Activated CD8-positive, alpha-beta memory T cell treated with anti-CD3 and anti-CD28 coated beads, Interleukin-2, amount 50 U/mL, for 4 hours (primary cell): Measurements from ENCODE around the gene MMP3.
"Not testable (repeated sequence)": the region's sequence is repeated elsewhere in the genome, so short reads cannot be mapped to it uniquely, and the experiment has no call there.

Experiments used
- DNase-seq: peaks from one replicate; pipeline ENCODE4 v3.0.0-alpha.2; 2020

Gene MMP3

DNA sequence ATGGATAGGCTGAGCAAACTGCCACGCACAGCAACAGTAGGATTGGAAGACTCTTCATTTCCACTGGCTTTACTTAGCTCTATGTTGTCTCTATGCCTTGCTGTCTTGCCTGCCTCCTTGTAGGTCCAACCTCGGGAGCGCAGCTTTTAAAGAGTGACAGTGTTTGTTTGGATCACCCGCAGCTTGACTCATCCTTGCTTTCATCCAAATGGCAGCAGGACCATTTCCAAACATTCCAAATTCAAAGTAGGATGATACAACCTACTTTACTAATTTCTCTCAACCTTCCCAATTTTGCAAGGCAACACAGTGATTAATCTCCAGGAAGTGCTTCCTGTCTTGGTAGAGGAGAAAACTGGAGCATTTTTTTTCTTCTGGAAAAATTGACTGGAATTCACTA lies at the start of gene MMP3:
Gene MMP3, minus strand, starts transcription at position 121 of the 400 bp plus-strand sequence. Its CDS starts 63 bp downstream, at position 58.
- DNase-seq = no peak

DNA sequence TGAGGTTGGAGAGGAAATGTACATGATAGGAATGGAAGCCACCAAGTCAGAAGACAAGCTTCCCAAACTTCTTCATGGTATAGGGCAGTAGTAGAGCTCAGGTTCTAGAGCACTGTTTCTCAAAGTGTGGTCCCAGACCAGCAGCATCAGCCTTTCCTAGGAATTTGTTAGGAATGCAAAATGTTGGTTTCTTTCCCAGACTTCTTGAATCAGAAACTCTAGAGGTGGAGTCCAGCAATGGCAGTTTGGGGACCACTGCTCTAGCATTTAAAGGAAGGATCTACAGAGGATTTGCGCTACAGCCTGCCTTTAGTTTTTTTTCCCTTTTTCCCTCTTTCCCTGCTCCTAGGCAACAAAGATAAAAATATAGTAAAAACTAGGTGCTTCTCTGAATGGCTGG lies 48.3 kb upstream of the MMP3 start:
- no peak for DNase-seq

DNA sequence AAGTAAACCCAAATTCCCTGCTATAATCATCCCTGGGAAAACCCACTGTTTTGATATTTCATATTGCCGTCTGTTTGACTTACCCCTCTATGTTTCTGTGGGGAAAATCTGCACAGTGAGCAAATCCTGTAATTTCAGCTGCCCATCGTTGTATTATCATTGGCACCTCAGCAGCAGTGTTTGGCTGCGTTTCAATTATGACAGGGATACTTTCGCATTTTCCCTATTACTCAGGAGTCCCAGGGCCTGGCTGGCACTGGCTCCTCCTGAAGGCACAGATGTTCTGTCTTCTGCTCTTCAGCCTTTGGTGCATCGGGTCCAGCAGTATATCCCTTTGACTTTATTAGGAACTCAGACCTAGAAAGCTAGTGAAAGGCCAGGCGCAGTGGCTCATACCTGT lies 43.6 kb upstream of the MMP3 start:
- no peak for DNase-seq

DNA sequence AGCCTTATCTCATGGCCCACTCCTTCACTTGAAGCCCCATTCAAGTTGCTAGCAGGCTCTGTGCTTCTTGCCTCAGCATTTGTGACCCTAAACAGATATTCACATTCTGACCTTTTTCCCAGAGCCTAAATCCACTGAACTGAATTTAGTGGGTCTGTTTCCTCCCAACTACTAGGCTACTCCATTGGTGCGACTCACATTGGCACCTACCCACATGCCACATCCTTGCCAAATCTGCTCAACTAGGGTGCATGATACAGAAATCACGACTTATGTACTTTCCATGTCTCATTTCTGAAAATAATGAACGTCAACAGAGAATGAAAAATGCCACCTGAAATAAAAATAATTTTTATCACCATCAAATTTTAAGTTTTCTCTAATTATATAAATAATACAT lies 39.7 kb upstream of the MMP3 start:
- no peak for DNase-seq

DNA sequence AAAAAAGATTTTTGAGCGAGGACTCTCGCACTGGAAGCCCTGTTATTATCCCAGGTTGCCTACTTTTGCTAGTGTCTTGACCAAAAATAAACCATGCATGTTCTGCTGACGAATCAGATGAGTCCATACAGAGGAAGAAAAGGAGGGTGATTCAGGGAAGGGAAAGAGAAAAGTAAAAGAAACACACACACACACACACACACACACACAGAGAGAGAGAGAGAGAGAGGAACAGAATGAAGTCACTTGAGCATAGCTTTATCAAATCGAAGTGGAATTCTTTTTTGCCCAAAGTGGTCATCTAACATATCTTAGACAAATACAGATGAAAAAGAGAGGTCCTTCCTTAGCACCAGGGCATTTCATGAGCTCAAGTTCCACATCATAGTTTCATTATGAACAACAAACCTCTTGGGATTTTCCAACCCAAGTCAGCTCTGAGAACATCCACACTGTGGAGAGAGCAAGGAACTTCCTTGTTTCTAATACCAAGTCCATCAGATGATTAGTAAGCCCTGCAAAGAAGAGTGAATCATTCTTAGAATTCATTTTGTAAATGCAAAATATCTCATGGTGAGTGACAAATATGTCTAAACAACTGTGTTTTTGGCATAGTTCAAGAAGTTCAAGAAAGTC lies 39.1 kb upstream of the MMP3 start:
- DNase-seq = no peak

DNA sequence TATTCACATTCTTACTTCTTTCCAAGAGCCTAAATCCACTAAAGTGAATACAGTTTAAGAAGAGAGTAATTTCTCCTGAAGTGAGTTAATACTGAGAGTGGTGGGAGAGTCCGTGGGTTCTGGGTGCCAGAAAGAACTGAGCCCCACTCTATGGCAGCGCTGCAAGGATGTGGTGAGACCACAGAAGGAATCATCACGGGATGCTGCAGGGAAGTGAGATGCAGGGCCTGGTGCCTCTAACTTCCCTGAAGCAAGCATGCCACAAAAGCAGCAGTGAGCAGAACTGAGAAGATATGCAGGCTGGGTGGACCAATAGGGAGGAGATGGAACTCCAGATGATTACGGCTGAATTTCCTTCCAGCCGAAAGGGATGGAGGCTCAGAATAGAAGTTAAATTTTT lies 36.4 kb upstream of the MMP3 start:
- no peak for DNase-seq

DNA sequence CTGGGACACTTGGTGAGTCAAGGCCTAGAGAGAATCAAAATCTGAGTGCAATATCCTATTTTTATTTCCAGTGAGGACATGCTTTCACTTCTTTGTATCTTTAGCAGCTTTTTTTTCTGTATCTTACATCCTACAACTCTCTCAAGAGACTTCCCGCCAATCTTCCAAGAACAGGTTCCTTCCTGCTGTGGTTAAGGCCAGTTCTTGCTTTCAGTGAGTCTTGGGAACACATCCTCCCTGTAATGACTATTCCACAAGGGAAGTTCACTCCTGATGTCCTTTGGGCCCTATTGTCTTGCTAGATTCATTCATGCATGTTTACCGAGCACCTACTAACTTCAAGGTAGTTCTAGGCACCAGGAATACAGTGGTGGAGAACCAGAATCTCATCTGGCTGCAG lies 35.2 kb upstream of the MMP3 start:
- no peak for DNase-seq

DNA sequence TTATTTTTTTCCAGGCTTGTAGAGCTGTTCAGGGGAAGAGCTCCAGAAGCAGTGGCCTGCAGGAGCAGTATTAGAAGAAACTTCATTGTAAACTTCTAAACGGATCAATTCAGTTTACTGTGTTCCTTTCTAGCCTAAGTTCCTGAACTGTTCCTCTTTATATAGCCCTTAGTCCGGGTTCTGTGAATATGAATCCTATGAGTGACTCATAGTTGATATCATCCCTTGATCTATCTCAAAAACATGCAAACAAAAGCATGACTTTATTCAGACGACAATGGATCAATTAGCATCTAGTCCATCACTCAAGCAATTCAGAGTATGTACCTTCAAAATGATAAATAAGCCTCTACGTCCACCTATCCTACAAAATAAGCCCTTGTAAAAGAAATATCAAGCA lies 31.4 kb upstream of the MMP3 start, which contains the start of gene MMP12:
Gene MMP12, minus strand, starts transcription at position 131 of the 400 bp plus-strand sequence. Its CDS starts 45 bp downstream, at position 86.
- no peak for DNase-seq

DNA sequence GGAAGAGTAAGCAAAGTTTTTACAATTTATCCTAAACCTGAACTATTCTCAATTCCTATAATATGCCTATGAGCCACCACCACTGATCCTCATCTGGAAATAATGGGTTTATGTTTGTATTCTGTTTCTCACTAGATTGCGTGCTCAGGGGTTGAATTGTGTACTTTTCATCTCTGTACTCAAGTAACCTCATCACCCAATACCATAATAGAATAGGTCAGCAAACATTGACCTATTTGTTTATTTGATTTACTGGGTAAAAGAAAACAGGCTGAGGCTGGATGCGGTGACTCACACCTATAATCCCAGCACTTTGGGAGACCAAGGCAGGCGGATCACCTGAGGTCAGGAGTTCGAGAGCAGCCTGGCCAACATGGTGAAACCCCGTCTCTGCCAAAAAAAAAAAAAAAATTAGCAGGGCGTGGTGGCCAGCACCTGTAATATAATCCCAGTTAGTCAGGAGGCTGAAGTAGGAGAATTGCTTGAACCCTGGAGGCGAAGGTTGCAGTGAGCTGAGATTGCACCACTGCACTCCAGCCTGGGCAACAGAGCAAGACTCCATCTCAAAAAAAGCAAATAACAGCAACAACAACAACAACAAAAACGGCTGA lies 26.1 kb upstream of the MMP3 start:
- DNase-seq = not testable (repeated sequence)

DNA sequence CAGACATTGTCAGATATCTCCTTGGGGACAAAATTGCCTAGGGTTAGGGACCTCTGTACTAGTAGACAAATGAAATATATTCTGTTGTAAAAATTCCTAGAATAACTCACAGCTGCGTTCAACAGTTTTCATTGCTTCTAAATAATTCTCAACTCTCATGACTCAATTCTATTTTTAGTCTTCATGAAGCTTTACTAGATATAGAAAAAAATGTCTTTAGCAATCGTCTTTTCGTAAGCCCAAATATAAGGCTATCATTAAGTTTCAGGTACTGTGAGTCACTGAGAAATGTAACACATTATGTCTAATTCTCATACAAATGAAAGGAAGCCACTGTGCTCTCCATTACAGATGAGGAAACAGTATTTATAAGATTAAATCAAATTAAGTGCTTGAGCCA lies 24.9 kb upstream of the MMP3 start:
- DNase-seq = no peak

DNA sequence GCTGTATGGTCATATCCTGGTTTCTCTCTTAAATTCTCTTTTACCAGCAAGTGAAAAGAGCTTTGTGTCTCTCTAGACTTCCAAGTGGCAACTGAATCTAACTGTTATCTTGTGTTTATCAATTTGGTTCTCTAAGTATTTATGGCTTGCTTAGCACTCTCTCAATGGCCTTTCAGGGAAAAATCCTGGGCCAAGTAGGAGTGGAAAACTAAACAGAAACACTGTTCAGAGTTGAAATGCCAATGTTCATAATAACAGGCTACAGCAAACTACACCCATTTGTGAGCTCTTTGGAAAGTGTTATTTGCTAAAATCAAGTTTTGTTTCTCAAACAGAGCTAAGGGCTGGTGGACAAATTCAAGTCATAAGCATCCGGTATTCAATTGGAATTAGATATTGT lies 21.3 kb upstream of the MMP3 start:
- DNase-seq = no peak

DNA sequence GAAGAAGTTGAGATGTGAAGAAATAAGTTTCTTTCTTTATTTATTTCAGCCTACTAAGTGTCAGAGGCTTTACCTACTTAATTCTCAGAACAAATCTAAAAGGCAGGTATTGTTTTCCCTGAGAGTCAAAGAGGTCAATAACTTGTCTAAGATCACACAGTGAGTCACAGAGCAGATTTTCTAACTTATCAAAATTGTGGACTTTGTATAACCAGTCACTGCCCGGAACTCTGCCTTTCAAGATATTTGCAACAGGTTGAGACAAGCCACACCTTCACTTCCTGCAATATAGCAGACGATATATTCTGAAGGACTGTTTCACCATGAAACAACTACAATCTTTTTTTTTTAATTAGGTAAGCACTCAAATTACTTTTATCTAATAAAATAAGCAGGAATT lies 10.5 kb upstream of the MMP3 start:
- no peak for DNase-seq

DNA sequence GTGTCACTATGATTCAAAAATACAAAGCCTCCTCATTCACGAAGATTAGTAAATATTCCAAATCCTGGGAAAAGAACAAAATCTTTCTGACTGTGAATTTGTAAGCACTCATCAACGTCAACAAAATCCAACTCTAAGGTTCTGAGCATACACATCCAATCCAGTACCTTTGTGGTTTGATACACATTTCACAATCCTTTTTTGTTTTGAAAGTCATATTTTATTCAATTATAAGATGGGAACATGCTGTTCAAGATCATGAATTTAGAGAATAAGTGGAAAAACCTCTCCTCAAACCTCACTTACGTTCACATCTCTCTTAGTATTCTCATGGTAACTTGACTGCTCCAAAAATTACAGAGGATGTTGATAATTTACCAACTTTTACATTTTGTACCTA lies 9.6 kb upstream of the MMP3 start:
- DNase-seq = no peak

DNA sequence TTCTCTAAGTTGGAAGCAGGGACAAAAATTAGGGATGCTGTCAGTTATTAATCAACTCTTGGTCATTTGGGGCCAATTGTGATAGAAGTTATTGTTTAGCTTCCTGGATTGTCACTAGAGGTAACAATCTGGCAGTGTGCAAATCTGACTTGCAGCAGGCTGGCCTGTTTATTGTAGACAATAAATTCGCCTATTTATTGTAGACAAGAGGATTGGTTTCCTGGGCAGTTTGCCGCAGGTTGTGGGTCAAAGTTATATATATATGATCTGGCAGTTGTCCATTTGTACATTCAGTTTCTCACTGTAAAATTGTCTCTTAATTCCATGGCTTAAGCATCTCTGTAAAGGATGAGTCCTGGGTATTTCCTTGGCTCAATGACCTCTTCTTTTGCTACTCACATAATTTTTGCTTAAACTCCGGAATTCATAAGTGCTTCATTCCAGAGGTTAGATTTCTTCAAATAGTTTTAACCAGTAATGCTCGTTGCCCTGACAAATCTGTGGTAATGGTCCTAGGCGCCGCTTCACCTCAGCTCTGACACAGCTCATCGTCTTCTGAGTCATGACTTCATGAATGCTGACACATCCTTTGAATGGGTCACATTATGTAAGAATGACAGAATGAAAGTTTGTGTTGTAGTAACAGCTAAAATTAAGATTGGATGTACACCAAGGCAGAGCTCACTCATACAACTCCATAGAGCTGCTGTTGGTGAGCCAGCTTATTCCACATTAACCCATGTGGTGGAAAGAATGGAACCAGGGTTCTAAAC lies 7.8 kb upstream of the MMP3 start:
- no peak for DNase-seq

DNA sequence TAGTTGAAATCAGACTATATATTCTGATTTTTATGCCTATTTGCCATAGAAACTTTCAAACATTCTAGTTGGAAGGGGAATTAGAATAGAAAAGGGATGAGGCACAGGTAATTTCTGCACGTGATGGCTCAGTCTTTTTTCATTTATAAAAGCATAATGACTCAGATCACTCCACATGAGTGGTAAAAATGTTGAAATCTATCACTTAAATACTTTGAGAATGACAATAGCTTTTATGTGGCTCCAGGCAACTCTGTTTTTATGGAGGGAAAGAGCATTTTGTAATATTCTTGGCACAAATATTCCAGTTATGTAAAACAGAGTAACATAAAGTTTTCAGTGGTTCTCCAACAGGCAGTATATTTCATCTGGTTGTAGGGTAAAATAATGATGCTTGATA lies 5.9 kb upstream of the MMP3 start:
- DNase-seq = no peak

DNA sequence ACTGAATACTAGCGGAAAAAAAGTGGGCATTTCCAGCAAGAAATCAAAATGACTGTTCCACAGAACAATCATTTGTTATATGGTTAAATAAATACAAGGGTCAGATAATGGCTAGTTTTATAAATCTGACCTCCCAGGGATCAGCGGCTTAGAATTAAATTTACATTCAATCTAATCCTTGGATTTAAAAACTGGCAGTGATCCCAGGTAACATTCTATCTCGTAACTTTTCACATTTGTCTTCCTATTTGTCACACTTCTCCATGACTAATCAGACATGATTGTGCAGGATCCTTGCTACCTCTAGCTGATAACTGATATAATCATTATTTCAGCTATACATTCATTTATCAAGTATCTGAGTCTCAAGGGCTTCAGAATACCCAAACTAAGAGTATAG lies 2.9 kb upstream of the MMP3 start:
- DNase-seq = no peak

DNA sequence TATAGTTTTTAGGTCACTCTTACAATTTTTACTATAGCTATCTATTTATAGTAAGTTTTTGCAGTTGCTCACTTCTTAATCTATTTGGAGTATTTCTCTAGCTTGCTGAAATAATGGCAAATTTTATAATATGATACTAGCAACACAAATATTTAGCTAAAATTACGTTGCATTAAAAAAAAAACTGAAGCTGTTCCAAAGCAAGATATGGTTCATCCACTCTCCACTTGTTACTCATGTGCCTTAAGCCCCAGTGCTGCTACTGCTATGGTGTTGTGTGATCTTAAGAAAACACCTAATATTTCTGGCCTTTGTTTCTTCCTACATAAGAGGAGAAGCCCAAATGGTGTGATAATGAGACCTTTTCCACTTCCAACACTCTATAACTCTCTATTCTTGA lies 479 bp downstream of the MMP3 start:
- DNase-seq = no peak

DNA sequence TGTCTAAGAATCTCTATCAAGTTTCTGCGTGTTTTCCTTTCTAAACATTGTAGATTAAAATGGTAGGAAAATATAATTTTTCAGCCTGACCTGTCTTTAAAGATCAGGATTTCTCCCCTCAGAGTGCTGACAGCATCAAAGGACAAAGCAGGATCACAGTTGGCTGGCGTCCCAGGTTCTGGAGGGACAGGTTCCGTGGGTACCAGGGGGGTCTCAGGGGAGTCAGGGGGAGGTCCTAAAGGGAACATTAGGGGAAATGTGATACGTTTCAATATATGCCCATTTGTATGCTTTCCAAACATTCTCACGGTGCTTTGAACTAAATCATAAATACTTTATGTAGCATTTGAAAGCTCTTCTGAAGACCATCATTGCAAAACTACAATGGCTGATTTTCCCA lies 3.4 kb downstream of the MMP3 start:
- no peak for DNase-seq

DNA sequence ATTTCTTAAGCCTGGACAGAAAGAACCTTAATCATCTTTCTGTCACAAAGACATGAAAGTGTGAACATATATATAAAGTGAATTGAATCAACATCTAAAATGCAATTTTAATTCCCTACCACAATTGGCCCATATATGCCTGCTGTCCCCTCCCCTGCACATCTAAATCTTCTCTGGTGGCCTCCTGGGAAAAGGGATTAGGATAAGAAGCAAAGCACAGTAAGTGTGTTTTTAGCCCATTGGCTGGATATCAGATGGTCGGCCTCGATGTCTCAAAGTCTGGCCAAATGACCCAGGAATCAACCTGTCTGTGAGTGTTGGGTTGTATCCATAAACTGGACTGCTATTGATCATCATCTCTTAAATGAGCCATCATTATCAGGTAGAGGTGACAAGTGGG lies 5.8 kb downstream of the MMP3 start:
- no peak for DNase-seq

DNA sequence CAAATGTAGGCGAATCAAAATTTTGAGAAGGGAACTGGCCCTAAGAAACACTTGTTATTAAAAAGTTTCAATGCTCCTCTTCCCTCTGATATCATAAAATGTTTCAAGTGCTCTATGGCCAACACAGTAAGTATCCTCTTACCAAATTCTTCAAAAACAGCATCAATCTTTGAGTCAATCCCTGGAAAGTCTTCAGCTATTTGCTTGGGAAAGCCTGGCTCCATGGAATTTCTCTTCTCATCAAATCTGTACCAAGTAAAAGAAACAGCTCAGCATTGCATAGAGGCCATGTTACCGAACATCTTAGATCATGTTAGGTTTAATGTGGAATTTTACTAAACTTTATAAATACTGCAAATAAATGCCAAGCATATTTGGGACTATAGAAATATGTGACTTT lies 6.3 kb downstream of the MMP3 start:
- DNase-seq = no peak

DNA sequence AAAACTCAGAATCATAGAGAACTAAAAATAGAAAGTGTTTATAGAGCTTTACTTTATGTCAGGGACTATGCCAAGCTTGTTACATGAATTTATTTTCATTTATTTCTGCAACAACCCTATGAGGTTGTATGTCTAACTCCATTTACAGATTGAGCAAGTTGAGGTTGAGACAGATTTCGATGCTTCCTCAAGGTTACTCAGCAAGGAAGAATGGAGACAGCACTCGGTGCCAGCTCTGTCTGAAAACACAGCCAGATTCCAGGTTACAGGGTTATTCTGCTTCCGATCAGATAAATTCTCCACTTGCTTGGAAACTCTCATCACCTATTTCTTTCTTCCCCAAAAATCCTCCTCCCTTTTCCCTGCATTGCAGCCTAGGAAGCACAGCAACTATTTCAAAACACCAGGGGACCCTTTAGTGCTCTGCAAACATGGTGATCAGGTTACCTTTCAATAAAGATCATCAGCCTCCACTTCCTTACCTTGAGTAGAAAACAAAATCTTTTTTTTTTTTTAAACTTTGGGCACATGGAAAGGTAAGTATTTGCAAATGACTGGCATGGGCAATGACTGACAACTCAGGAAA lies 7.0 kb downstream of the MMP3 start:
- no peak for DNase-seq

DNA sequence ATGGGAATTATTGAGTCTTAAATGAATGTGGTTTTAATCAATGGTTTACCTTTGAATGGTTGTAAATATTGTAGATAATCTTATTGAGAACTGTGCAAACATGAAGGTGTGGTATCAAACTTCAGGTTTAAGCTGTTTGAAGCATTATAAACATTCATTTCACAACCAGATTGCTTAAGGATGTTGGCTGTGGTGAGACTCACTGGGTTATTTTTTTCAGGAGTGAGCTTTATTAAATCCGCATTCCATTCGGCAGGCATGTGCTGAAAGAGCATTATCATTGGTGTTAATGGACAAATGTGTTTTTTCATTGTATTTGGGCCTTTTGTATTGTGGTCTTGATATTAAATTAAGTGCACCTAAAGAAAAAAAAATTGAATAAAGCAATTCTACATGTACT lies 9.7 kb downstream of the MMP3 start:
- DNase-seq = no peak

DNA sequence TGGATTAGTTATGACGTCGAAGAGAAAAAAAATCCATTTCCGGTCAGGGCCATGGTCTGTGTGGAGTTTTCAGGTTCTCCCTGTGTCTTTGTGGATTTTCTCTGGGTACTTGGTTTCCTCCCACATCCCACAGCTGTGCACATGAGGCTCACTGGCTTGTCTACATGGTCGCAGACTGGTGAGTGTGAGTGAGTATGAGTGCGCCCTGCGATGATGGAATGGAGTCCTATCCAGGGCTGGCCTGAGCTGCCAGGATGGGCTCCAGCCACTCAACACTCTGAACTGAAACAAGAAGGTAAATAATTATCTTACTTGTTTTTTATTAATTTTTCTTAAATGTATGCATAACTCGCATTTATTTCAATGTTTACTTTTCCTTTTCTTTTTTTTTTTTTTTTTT lies 10.8 kb downstream of the MMP3 start:
- no peak for DNase-seq
